DMS153 (cell line): Measurements from ENCODE around the gene DUSP18.
"Not testable (repeated sequence)": the region's sequence is repeated elsewhere in the genome, so short reads cannot be mapped to it uniquely, and the experiment has no call there.

Source experiments
- DNase-seq: peaks from one replicate; lab custom pipeline; 2025; lab: John Stamatoyannopoulos, UW

DUSP18 gene

GRCh38 chr22:30640361-30640760 is 27.3 kb downstream of the DUSP18 start:
- DNase-seq = no peak

- no peak for DNase-seq
Observed at GRCh38 chr22:30637701-30638114, 30.0 kb downstream of the DUSP18 start.

- DNase-seq = no peak
Observed at GRCh38 chr22:30636226-30637077, 31.2 kb downstream of the DUSP18 start.

- peak; percentile 80 for DNase-seq
Observed at GRCh38 chr22:30635273-30636225, 32.1 kb downstream of the DUSP18 start, which contains the start of gene SLC35E4. TSS of gene SLC35E4 (plus strand) at chr22:30635781. CDS start at chr22:30636451, 670 bp downstream.

- DNase-seq = peak; percentile 80
Observed at GRCh38 chr22:30634471-30635233, 33.0 kb downstream of the DUSP18 start.

GRCh38 chr22:30631469-30631868 is 36.2 kb downstream of the DUSP18 start:
- not testable (repeated sequence) for DNase-seq

- no peak for DNase-seq
Observed at GRCh38 chr22:30628491-30628890, 39.2 kb downstream of the DUSP18 start.

GRCh38 chr22:30627471-30627870 is 40.2 kb downstream of the DUSP18 start:
- no peak for DNase-seq

GRCh38 chr22:30626413-30626812 is 41.3 kb downstream of the DUSP18 start:
- DNase-seq = no peak

GRCh38 chr22:30619909-30620308 is 47.8 kb downstream of the DUSP18 start:
- not testable (repeated sequence) for DNase-seq

GRCh38 chr22:30617819-30618218 is 49.9 kb downstream of the DUSP18 start:
- no peak for DNase-seq

GRCh38 chr22:30615543-30615954 is 52.1 kb downstream of the DUSP18 start:
- no peak for DNase-seq

- DNase-seq = no peak
Observed at GRCh38 chr22:30614879-30615278, 52.8 kb downstream of the DUSP18 start.

- no peak for DNase-seq
Observed at GRCh38 chr22:30614268-30614667, 53.4 kb downstream of the DUSP18 start.

GRCh38 chr22:30612789-30613188 is 54.9 kb downstream of the DUSP18 start:
- no peak for DNase-seq
